Right forelimb (tissue), 1 donor: ENCODE measurements around the gene SRPK2.

Experiments used
- DNase-seq: peaks from one replicate; pipeline ENCODE4 v3.0.0-alpha.2; 2018

Gene SRPK2

GRCh38 chr7:105127179-105127578 lies 261.5 kb downstream of the SRPK2 start:
- no peak for DNase-seq

GRCh38 chr7:105126436-105126975 lies 262.2 kb downstream of the SRPK2 start:
- DNase-seq: no peak

DNA sequence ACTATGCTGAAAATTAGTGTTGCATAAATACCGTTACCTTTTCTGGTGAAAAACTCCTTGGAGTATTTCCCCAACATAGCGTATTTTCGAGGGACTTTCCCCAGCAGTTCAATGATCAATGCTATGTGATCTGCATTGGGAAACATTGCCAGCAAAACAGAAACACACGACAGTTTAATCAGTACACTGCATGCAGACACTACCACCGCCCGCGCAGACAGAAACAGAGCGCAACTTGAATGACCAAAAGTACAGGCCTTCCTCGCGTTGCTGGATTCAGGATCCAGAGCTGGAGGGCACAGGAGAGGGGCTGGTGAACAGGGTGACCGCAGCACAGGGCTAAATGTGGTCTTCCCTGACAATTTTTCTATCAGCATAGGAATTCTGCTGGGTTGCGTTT lies 263.0 kb downstream of the SRPK2 start:
- no peak for DNase-seq

DNA sequence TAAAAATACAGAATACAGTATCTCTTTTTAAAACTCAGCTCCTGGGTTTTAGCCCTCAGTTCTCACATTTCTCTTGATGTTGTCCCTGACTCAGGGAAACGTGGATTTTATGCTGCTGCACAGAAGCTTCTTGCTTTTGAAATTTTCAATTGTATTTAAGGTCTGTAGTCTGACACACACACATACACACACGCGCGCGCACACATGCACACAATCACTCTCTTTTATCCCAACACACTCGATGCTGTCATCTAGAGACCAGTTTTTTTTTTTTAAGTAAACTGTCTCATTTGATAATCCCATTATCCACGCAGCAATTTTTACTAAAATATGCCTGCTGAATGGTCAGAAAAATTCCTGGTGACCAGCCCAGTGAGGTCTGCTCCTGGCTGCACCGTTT lies 266.1 kb downstream of the SRPK2 start:
- DNase-seq: no peak

DNA sequence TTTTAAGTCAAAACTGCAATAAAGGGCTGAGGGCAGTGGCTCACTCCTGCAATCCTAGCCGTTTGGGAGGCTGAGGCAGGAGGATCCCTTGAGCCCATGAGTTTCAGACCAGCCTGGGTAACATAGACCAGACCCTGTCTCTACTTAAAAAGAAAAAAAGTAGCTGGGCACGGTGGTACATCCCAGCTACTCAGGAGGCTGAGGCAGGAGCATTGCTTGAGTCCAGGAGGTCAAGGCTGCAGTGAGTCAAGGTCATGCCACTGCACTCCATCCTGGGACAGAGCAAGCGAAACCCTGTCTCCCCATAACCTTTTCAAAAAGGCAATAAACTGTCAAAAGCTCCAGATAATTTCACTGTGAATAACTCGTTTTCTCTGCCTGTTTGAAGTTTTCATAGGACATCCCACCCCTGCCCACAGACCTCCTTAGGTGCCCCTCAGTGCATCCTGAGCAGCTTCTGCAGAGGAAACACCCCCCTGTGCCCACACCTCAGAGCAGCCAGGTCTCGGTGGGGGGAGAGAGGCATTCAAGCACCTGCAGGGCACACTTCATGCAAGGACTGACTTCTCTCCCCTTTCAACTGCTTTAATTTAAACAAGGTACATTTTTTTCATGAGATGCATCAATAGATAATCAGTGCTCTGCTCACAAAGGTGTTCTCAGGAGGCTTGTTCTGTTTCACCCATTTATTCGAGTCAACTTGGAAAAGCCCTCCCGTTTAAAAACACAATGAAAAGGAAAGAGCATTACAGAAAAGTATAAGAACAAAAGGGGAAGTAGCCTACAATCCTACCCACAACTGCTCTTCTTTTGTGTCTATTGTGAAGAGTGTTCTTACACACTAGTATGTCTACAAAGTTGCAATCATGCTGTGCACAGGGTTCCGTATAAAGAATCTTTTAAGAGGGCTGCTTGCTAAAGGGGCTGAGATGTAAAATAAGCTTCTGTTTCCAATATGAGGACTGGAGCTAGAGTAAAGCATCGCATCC lies 269.8 kb downstream of the SRPK2 start:
- no peak for DNase-seq

- no peak for DNase-seq
These were observed 276.0 kb downstream of the SRPK2 start for GRCh38 chr7:105112440-105113418.

GRCh38 chr7:105107458-105107857 lies 281.3 kb downstream of the SRPK2 start:
- DNase-seq: no peak

DNA sequence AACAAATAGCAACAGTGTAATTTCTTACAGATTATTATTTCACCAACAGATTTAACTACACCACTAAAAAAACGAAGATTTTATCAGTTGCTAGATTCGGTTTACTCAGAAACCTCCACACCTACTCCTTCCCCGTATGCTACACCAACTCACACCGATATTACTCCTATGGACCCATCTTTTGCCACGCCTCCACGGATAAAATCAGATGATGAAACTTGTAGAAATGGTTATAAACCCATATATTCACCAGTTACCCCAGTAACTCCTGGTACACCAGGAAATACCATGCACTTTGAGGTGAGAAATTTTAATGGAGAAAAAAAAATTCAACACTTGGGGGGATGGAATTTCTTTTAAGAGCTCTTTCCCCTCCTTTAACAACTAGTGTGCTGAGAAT lies 282.2 kb downstream of the SRPK2 start:
- DNase-seq: no peak

GRCh38 chr7:105105579-105105978 lies 283.1 kb downstream of the SRPK2 start:
- DNase-seq: no peak

DNA sequence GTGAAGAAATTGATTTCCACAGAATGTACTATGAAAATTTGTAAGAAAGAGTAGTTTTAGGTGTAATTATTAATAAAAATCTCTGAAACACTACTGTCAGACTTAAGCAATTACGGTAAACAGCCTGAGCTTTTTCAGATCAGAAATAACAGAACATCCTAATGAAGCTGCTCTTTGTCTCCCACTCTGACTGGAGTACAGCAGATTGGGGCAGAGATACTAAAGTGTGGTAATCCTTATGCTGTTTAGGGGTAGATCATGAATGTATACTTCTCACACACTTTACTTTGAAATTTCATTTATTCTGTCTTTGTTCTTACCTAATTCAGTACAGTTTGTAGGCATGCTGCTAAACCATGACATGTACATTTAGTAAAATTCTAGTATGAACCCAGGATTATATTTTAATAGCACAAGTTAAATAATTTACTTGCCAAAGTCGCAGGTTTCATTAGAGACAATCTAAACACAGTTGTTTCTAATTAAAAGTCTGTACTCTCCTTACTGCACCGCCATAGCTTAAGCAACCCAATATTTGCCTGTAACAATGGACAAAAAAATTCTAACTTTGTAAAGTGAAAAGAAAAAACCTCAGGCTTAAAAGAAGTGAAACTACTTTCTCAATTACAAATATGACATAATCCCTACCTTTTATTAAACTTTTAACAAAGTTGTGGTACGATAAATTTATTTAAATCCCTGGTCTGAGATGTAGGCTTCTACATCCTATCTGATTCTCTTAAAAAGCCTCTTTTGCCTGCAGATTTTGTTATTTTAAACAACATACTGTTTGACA lies 286.0 kb downstream of the SRPK2 start:
- DNase-seq: no peak

- DNase-seq: no peak
These were observed 286.9 kb downstream of the SRPK2 start for GRCh38 chr7:105101864-105102263.

- no peak for DNase-seq
These were observed 289.7 kb downstream of the SRPK2 start for GRCh38 chr7:105098863-105099515.

DNA sequence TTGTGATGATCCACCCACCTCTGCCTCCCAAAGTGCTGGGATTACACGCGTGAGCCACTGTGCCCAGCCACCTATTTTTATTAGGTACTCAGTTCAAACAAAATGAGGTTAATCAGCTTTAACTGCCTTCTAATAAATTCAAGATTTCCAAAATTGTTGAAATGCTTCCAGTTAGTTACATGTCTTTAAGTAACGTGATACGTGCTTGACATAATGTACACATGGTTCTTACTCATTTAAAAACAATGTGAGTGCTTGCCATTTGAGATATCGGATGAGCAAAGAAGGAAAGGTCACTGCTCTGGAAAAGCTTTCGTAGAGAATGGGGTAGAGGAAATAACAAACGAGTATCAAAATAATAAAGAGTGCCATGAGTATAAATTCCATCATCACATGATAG lies 291.1 kb downstream of the SRPK2 start:
- DNase-seq: no peak

DNA sequence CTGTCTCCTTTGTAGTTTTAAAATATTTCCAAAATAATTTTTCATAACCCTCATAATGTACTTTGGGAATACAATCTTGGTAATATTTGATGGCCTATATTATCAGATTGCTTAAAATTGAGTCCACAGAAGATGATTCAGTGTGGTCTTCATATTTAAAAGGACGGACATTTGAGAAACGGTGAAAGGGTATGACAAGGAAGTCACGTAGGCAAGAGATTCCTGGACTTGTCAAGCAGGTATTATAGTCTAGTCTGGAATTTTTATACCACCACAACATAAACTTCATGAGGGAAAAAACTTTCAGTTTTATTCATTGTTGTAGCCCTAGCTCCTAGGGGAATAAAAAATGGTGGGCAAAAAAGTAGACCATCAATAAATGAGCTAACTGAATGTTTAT lies 292.4 kb downstream of the SRPK2 start:
- no peak for DNase-seq

- DNase-seq: no peak
These were observed 293.8 kb downstream of the SRPK2 start for GRCh38 chr7:105094966-105095365.

- no peak for DNase-seq
These were observed 300.3 kb downstream of the SRPK2 start for GRCh38 chr7:105088456-105088855.

DNA sequence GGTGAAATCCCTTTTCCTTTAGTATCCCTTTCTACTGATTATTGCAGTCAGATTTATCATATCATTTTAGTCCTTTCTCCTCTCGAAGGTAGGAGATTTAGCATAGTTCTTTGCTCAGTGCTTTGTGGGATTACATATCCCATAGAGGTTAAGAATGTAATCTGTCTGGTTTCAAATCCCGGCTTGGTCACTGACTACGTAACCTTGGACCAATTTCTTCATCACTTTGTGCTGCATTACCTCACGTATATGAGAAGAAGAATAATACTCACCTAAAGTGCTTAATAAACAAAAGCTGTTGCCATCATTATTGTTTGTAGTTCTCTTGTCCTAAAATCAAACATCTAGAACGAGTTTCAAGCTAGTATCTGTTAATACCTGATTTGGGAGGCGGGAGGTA lies 300.7 kb downstream of the SRPK2 start:
- no peak for DNase-seq

GRCh38 chr7:105086850-105087249 lies 301.9 kb downstream of the SRPK2 start:
- DNase-seq: no peak

DNA sequence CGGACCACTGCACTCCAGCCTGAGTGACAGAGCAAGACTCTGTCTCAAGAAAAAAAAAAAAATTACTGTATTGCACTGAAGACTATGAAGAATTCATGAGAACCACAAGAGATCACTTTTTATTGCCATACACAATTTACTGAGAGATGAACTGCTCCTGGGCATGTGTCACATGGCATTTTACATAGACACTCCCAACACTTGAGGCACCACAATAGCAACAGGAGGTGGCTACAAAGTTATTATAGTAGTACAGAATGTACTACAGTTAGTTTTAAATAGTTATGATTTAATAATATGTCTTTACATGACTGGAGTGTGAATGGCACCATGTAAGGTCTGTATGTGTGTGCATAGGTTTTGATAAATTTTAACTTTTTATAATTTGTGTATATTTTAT lies 304.1 kb downstream of the SRPK2 start:
- no peak for DNase-seq

DNA sequence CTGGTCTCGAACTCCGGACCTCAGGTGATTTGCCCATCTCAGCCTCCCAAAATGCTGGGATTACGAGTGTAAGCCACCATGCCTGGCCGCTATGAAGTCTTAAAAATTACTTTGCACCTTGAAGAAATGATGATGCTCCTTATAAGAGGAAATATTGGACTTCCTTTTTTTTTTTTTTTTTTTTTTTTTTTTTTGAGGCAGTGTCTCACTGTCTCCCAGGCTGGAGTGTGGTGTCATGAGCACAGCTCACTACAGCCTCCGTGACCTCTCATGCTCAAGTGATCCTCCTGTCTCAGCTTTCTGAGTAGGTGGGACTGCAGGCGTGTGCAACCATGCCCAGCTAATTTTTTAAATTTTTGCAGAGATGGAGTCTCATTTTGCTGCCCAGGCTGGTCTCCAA lies 309.4 kb downstream of the SRPK2 start:
- DNase-seq: no peak

DNA sequence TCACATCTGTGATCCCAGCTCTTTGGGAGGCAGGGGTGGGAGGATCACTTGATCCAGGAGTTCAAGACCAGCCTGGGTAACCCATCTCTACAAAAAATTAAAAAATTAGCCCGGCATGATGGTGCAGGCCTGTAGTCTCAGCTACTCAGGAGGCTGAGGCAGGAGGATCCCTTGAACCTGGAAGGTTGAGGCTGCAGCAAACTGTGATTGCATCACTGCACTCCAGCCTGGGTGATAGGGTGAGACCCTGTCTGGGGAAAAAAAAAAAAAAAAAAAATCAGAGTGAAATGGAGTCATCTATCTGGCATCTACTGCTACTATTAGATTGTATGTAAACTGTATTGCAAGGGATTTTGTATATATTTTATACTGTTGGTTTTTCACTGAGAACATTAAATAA lies 315.6 kb downstream of the SRPK2 start:
- DNase-seq: no peak

DNA sequence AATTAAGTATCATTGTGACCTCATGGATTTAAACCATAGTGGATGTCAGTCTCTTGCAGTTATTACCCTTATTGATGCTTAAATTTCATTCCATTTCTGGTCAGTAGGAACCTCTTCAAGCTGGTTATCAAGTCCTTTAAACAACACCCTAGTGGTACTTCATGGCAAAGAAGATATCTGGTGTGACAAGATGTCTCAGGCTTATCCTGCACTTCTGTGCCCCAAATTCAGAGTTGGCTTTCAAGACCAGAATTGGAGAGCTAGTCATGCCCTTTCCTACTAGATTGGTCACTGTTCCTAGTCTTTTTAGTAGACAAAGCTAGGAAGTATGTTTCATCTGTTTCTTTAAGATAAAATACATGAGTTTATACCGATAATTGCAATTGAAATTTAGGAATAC lies 319.8 kb downstream of the SRPK2 start:
- DNase-seq: no peak
